NB4 (cell line): Measurements from ENCODE around the gene DENND4C.

Experiments used
- MYC ChIP-seq: IDR thresholded peaks from 2 replicates; pipeline ENCODE4 v1.6.1; 2011; ENCODE audit warnings: low read depth, low read length
- POLR2A ChIP-seq: IDR thresholded peaks from 2 replicates; pipeline ENCODE4 v1.6.1; 2011; ENCODE audit warnings: mild to moderate bottlenecking; ENCODE audit not compliant: insufficient read length; ENCODE audit errors: extremely low read depth
- TF ChIP-seq, protein P1 (sequence below): IDR thresholded peaks from one replicate; pipeline ENCODE4 v1.5.1; 2012; ENCODE audit warnings: low read depth, low read length
- TF ChIP-seq, protein P2 (sequence below): IDR thresholded peaks from 2 replicates; pipeline ENCODE4 v1.6.1; 2011; ENCODE audit warnings: low read depth, low read length

DNA sequence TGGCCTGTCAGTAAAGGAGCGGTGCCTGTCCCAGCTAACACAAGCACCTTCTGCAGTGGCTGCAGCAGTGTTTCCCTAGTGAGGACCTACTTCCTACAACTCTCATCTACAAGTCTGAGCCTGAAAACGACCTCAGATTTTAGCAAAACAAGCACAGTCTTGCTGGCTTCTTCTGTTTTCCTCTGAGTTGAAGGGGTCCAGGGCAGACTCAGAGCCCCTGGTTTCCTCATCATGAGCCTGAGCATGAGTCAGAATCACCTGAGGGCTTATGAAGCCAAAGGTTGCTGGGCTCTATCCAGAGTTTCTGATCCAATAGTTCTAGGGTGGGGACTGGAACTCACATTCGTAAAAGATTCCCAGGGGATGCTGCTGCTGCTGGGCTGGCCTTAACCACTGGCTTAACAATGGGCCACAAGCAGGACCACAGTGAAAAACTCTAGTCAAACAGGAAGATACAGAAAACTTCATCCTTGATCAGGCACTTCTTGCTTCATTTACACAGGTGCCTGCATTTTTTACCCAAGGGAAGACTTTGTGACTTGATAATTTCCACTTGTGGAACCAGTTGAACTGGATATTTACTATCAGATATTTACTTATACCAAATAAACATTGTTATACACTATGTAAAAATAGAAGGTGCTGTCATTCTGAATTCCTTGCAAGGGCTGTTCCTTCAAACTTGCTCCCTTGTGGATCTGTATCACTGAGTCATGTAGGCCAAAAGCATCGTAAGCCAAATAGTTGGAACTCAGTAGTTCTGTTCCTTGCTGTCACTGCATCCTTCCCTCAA is 174.0 kb downstream of the DENND4C start:
- TF ChIP-seq, protein P1, sequence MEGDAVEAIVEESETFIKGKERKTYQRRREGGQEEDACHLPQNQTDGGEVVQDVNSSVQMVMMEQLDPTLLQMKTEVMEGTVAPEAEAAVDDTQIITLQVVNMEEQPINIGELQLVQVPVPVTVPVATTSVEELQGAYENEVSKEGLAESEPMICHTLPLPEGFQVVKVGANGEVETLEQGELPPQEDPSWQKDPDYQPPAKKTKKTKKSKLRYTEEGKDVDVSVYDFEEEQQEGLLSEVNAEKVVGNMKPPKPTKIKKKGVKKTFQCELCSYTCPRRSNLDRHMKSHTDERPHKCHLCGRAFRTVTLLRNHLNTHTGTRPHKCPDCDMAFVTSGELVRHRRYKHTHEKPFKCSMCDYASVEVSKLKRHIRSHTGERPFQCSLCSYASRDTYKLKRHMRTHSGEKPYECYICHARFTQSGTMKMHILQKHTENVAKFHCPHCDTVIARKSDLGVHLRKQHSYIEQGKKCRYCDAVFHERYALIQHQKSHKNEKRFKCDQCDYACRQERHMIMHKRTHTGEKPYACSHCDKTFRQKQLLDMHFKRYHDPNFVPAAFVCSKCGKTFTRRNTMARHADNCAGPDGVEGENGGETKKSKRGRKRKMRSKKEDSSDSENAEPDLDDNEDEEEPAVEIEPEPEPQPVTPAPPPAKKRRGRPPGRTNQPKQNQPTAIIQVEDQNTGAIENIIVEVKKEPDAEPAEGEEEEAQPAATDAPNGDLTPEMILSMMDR = no peak
- TF ChIP-seq POLR2A = no peak
- TF ChIP-seq, protein P2, sequence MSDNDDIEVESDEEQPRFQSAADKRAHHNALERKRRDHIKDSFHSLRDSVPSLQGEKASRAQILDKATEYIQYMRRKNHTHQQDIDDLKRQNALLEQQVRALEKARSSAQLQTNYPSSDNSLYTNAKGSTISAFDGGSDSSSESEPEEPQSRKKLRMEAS = no peak
- no peak for TF ChIP-seq MYC
